Suprapubic skin (tissue), 4 donors: ENCODE data around the gene P2RY8. TPM values are rescaled to one million over a fixed set of nuclear protein-coding genes. Genes with fewer than 3 reads are reported as not detected.

ENCODE experiments used
- DNase-seq, 2 donors: peaks; one replicate each; pipeline ENCODE4 v3.0.0-alpha.2; 2019; ENCODE audit warnings: low spot score in 2 of 2
- H3K27ac ChIP-seq: fragments of 200-600 bp; sonication (generic); one replicate; pipeline ENCODE4 v1.5.1; 2019
- H3K27me3 ChIP-seq: fragments of 200-600 bp; sonication (generic); one replicate; pipeline ENCODE4 v1.5.1; 2019
- H3K36me3 ChIP-seq: fragments of 200-600 bp; sonication (generic); one replicate; pipeline ENCODE4 v1.5.1; 2019
- H3K4me1 ChIP-seq: fragments of 200-600 bp; sonication (generic); one replicate; pipeline ENCODE4 v1.5.1; 2019
- H3K4me3 ChIP-seq: fragments of 200-600 bp; sonication (generic); one replicate; pipeline ENCODE4 v1.5.1; 2019; ENCODE audit warnings: mild to moderate bottlenecking
- H3K9me3 ChIP-seq: fragments of 200-600 bp; sonication (generic); one replicate; pipeline ENCODE4 v1.5.1; 2019
- CTCF ChIP-seq, 2 donors: fragments of 200-600 bp in 1 of 2; fragments of 450-650 bp in 1 of 2; sonication (generic) in 1 of 2; IDR thresholded peaks; one replicate each; pipeline ENCODE4 v1.5.1; 2016 to 2019; ENCODE audit warnings: antibody characterized with exemption in 2 of 2, mild to moderate bottlenecking in 1 of 2, moderate library complexity in 1 of 2
- EP300 ChIP-seq: sonication (generic); formaldehyde crosslinking; IDR thresholded peaks from one replicate; pipeline ENCODE4 v1.6.1; 2017; ENCODE audit warnings: antibody characterized with exemption
- POLR2A ChIP-seq, 2 donors: fragments of 450-650 bp; IDR thresholded peaks; one replicate each; pipeline ENCODE4 v1.6.1; 2017; ENCODE audit warnings: antibody characterized with exemption in 2 of 2, mild to moderate bottlenecking in 2 of 2, moderate library complexity in 2 of 2
- POLR2AphosphoS5 ChIP-seq, 3 donors: sonication (generic); formaldehyde crosslinking; IDR thresholded peaks; one replicate each; pipeline ENCODE4 v1.6.1; 2017; ENCODE audit warnings: antibody characterized with exemption in 3 of 3
- WGBS: methylation state at CpG from one replicate; pipeline ENCODE4 v1.1.5; 2018; 5-methylcytosine and 5-hydroxymethylcytosine counted together
- total RNA-seq, 4 donors: library from RNA; depleted of rRNA; stranded (reverse); fragments of >200 nt; gene quantifications; one replicate each; pipeline ENCODE4 v1.1.0, GENCODE V29; 2016

Gene P2RY8
- total RNA-seq, 4 donors from 2014 or later = 0.25 TPM; not detected in 3

DNA sequence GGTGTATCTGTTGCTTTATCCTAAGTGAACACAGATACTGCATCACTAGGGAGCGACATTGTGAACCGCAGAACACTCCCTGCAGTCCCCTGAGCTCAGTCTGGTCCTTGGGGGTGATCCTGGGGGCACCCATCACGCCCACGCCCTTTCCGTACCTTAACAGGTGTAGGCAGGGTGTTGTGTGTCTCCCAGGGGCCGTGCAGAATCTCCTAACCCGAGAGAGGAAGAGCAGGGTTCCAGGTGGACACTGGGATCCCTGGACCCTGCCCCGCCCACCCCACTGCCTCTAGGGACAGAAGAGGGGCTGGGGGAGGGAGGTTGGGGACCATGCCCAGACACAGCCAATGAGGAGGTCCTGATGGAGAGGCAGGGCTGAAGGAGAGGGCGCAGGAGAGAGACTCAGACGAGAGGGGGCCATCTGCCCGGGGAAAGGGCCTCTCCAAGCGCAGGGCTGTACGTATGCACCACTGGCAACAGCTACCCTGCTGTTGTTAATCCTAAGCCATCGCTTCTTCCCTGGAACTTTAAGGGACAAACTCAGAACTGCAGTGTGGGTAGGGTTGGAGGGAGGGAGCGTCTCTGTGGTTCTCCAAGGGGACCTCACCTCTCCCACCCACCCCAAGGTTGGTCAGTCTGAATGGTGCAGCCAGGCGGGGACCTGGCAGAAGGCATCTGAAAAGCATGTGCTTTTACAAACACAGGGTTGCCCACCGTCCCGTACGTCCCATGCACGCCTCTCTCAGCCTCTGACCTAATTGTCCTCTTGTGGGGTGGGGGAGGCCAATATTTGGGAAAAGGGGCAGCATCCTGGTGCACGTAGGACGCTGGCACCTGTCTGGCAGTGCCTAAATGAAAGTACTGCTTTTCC, 2.5 kb downstream of the P2RY8 start:
- no peaks in the 10 kb centered on the region for H3K27me3 ChIP-seq
- H3K4me1 ChIP-seq = no peaks in the 10 kb centered on the region
- H3K27ac ChIP-seq = no peak overlapping the region
- TF ChIP-seq EP300 (no peak), POLR2A (IDR thresholded peaks at IDR 0.05) (no peak), CTCF (IDR thresholded peaks at IDR 0.05) (no peak)
- WGBS = 35% methylated on average over 21 of the region's 22 CpGs
- peak overlapping the region; percentile 34 for H3K4me3 ChIP-seq
- H3K36me3 ChIP-seq = no peaks in the 10 kb centered on the region
- no peaks in the 10 kb centered on the region for H3K9me3 ChIP-seq
- peak in 1 of 2 donors; percentile 25 for DNase-seq

DNA sequence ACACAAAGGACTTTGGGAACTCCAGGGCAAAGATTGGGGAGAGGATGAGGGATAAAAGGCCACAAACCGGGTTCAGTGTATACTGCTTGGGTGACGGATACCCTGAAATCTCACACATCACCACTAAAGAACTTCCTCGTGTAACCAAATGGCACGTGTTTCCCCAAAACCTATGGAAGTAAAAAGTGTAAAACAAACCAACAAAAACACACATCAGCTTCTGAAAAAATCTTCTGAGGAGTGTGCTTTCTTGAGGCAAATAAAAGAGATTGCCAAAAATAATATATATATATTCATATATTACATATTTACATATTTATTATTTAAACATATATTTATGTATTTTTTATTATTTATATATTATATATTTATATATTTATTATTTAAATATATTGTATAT, 3.9 kb downstream of the P2RY8 start:
- no peak for TF ChIP-seq POLR2A (IDR thresholded peaks at IDR 0.05)
- TF ChIP-seq POLR2AphosphoS5 (IDR thresholded peaks at IDR 0.05) = no peak
- TF ChIP-seq CTCF (IDR thresholded peaks at IDR 0.05) = no peak
- TF ChIP-seq EP300 = no peak
- H3K9me3 ChIP-seq = no peaks in the 10 kb centered on the region
- no peaks in the 10 kb centered on the region for H3K27me3 ChIP-seq
- no peak for DNase-seq
- no peak overlapping the region for H3K4me3 ChIP-seq
- no peaks in the 10 kb centered on the region for H3K4me1 ChIP-seq
- H3K27ac ChIP-seq = no peak overlapping the region
- no peaks in the 10 kb centered on the region for H3K36me3 ChIP-seq
- 43% methylated on average over 4 of the region's 4 CpGs for WGBS

DNA sequence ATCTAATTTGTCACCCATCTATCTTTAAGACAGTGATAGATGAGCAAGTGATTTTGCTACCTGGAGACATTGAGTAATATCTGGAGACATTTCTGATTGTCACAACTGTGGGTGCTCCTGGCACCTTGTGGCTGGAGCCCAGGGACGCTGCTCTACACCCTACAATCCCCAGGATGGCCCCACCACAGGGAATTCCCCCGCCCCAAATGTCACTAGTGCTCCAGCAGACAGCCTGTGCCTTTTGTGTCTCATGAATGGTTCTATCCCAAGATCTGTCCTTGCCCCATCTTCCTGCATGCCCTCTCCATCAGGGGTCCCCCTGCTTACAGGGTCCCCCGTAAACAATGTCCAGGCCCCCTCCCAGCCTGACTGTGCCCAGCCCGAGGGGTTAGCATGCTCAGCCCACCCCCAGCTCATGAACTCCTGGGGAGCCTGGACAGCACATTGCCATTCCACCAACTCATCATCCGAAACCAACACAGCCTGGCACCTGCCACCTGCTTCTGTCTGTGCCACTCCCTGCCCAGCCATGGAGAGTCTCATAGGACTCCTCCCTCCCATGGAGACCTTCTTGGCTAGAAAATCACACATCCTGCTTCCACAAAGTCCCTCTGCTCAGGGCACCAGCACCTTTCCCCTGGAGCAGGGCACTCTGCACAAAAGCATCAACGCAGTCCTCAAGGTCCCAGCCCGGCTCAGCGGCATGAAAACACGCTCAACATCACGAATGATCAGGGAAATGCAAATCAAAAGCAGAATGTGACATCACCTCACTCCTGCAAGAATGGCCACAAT, 5.7 kb downstream of the P2RY8 start:
- no peaks in the 10 kb centered on the region for H3K4me1 ChIP-seq
- no peaks in the 10 kb centered on the region for H3K9me3 ChIP-seq
- no peak for TF ChIP-seq POLR2AphosphoS5 (IDR thresholded peaks at IDR 0.05)
- TF ChIP-seq EP300 = no peak
- no peak for TF ChIP-seq POLR2A (IDR thresholded peaks at IDR 0.05)
- TF ChIP-seq CTCF (IDR thresholded peaks at IDR 0.05) = no peak
- no peaks in the 10 kb centered on the region for H3K27me3 ChIP-seq
- peak; percentile 27 to 72 for DNase-seq
- 76% methylated on average over 10 of the region's 10 CpGs for WGBS
- H3K27ac ChIP-seq = no peak overlapping the region
- H3K36me3 ChIP-seq = no peaks in the 10 kb centered on the region
- H3K4me3 ChIP-seq = no peak overlapping the region

DNA sequence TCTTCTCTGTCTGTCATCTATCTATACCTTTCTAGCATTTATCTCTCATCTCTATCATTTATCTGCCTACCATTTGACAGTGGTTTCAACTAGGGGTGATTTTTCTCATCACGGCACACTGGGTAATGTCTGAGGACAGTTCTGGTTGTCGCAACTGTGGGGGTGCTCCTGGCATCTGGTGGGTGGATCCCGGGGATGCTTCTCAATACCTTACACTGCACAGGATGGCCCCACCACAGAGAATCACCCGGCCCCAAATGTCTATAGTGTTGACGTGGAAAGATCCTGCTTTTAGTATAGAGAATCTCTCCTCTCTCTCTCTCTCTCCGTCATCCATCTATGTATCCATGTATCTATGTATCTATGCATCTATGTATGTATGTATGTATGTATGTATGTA, 7.2 kb downstream of the P2RY8 start:
- H3K9me3 ChIP-seq = no peaks in the 10 kb centered on the region
- no peak overlapping the region for H3K27ac ChIP-seq
- WGBS = 81% methylated on average over 6 of the region's 6 CpGs
- no peak for TF ChIP-seq POLR2A (IDR thresholded peaks at IDR 0.05)
- no peak for TF ChIP-seq CTCF (IDR thresholded peaks at IDR 0.05)
- no peak for TF ChIP-seq EP300
- no peaks in the 10 kb centered on the region for H3K4me1 ChIP-seq
- no peak overlapping the region for H3K4me3 ChIP-seq
- peak in 1 of 2 donors; percentile 6 for DNase-seq
- no peaks in the 10 kb centered on the region for H3K27me3 ChIP-seq
- H3K36me3 ChIP-seq = no peaks in the 10 kb centered on the region

DNA sequence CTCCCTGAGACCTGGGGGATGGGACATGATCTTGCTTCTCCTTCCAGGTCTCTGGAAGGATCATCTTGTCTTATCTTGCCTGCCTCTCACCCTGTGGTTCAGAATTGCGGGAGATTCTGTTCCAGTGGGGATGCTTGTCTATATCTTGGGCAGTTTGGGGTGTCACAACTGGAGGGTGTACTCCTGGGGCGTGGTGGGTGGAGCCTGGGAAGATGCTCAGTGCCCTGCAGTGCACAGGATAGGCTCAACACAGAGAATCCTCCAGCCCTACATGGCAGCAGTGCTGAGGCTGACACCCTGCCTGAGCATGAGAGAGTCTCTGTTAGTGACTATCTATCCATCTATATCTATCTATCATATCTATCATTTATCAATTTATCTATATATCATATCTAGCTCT, 7.7 kb downstream of the P2RY8 start:
- Histone ChIP-seq H3K4me3 (no peak overlapping the region), H3K4me1 (no peaks in the 10 kb centered on the region), H3K27ac (no peak overlapping the region), H3K27me3 (no peaks in the 10 kb centered on the region), H3K36me3 (no peaks in the 10 kb centered on the region), H3K9me3 (no peaks in the 10 kb centered on the region)
- WGBS = 64% methylated on average over 2 of the region's 2 CpGs
- no peak for TF ChIP-seq CTCF (IDR thresholded peaks at IDR 0.05)
- no peak for TF ChIP-seq EP300
- TF ChIP-seq POLR2AphosphoS5 (IDR thresholded peaks at IDR 0.05) = no peak
- no peak for TF ChIP-seq POLR2A (IDR thresholded peaks at IDR 0.05)
- DNase-seq = peak in 1 of 2 donors; percentile 38
